Measurements from ENCODE around the gene PARP4.
"Not testable (repeated sequence)": the region's sequence is repeated elsewhere in the genome, so short reads cannot be mapped to it uniquely, and the experiment has no call there.

PARP4 gene

GRCh38 chr13:24489721-24490120 is 22.9 kb downstream of the PARP4 start:
- no peak overlapping the region for H3K9ac ChIP-seq (ENCODE audit: low read depth in 1 of 2, low read length in 2 of 2)
- H3K4me3 ChIP-seq (ENCODE audit: low read depth in 1 of 2, low read length in 2 of 2), result no peak overlapping the region
- H3K9me3 ChIP-seq (ENCODE audit: control insufficient read depth in 1 of 2, low read length in 2 of 2), result no peaks in the 10 kb centered on the region
- no peak overlapping the region for H3K27ac ChIP-seq (ENCODE audit: low read depth, low read length)
- peaks cover 30 to 79% of the 10 kb centered on the region in 2 donors for H3K36me3 ChIP-seq (ENCODE audit: control insufficient read depth in 1 of 2, insufficient read depth in 2 of 2, low read length in 2 of 2)
- H3K27me3 ChIP-seq (ENCODE audit: control insufficient read depth in 1 of 2, insufficient read depth in 2 of 2, low read length in 2 of 2), result no peaks in the 10 kb centered on the region
- H3K4me1 ChIP-seq (ENCODE audit: control insufficient read depth in 1 of 2, insufficient read depth in 2 of 2, low read length in 2 of 2), result no peaks in the 10 kb centered on the region

GRCh38 chr13:24488092-24488491 is 24.5 kb downstream of the PARP4 start:
- not testable (repeated sequence) for H3K9ac ChIP-seq (ENCODE audit: low read depth in 1 of 2, low read length in 2 of 2); H3K4me1 ChIP-seq (ENCODE audit: control insufficient read depth in 1 of 2, insufficient read depth in 2 of 2, low read length in 2 of 2); H3K9me3 ChIP-seq (ENCODE audit: control insufficient read depth in 1 of 2, low read length in 2 of 2); H3K4me3 ChIP-seq (ENCODE audit: low read depth in 1 of 2, low read length in 2 of 2); H3K27me3 ChIP-seq (ENCODE audit: control insufficient read depth in 1 of 2, insufficient read depth in 2 of 2, low read length in 2 of 2); H3K27ac ChIP-seq (ENCODE audit: low read depth, low read length)
- peaks cover 19 to 78% of the 10 kb centered on the region in 2 donors for H3K36me3 ChIP-seq (ENCODE audit: control insufficient read depth in 1 of 2, insufficient read depth in 2 of 2, low read length in 2 of 2)

GRCh38 chr13:24486017-24486657 is 26.4 kb downstream of the PARP4 start:
- not testable (repeated sequence) for H3K4me1 ChIP-seq (ENCODE audit: control insufficient read depth in 1 of 2, insufficient read depth in 2 of 2, low read length in 2 of 2); H3K27me3 ChIP-seq (ENCODE audit: control insufficient read depth in 1 of 2, insufficient read depth in 2 of 2, low read length in 2 of 2); H3K9ac ChIP-seq (ENCODE audit: low read depth in 1 of 2, low read length in 2 of 2); H3K27ac ChIP-seq (ENCODE audit: low read depth, low read length); H3K9me3 ChIP-seq (ENCODE audit: control insufficient read depth in 1 of 2, low read length in 2 of 2); H3K4me3 ChIP-seq (ENCODE audit: low read depth in 1 of 2, low read length in 2 of 2)
- H3K36me3 ChIP-seq (ENCODE audit: control insufficient read depth in 1 of 2, insufficient read depth in 2 of 2, low read length in 2 of 2), result peaks cover 15 to 76% of the 10 kb centered on the region in 2 donors

- Histone ChIP-seq H3K9me3 (ENCODE audit: control insufficient read depth in 1 of 2, low read length in 2 of 2) (no peaks in the 10 kb centered on the region), H3K36me3 (ENCODE audit: control insufficient read depth in 1 of 2, insufficient read depth in 2 of 2, low read length in 2 of 2) (peaks cover 15 to 75% of the 10 kb centered on the region in 2 donors), H3K4me1 (ENCODE audit: control insufficient read depth in 1 of 2, insufficient read depth in 2 of 2, low read length in 2 of 2) (no peaks in the 10 kb centered on the region), H3K4me3 (ENCODE audit: low read depth in 1 of 2, low read length in 2 of 2) (no peak overlapping the region), H3K9ac (ENCODE audit: low read depth in 1 of 2, low read length in 2 of 2) (no peak overlapping the region), H3K27me3 (ENCODE audit: control insufficient read depth in 1 of 2, insufficient read depth in 2 of 2, low read length in 2 of 2) (no peaks in the 10 kb centered on the region), H3K27ac (ENCODE audit: low read depth, low read length) (no peak overlapping the region)
Observed at GRCh38 chr13:24473686-24474085, 38.9 kb downstream of the PARP4 start.

GRCh38 chr13:24472129-24472528 is 40.4 kb downstream of the PARP4 start:
- H3K27me3 ChIP-seq (ENCODE audit: control insufficient read depth in 1 of 2, insufficient read depth in 2 of 2, low read length in 2 of 2); H3K27ac ChIP-seq (ENCODE audit: low read depth, low read length); H3K4me1 ChIP-seq (ENCODE audit: control insufficient read depth in 1 of 2, insufficient read depth in 2 of 2, low read length in 2 of 2); H3K4me3 ChIP-seq (ENCODE audit: low read depth in 1 of 2, low read length in 2 of 2); H3K9ac ChIP-seq (ENCODE audit: low read depth in 1 of 2, low read length in 2 of 2); H3K9me3 ChIP-seq (ENCODE audit: control insufficient read depth in 1 of 2, low read length in 2 of 2): not testable (repeated sequence)
- H3K36me3 ChIP-seq (ENCODE audit: control insufficient read depth in 1 of 2, insufficient read depth in 2 of 2, low read length in 2 of 2), result peaks cover 15 to 83% of the 10 kb centered on the region in 2 donors

- Histone ChIP-seq H3K4me1 (ENCODE audit: control insufficient read depth in 1 of 2, insufficient read depth in 2 of 2, low read length in 2 of 2) (no peaks in the 10 kb centered on the region), H3K9ac (ENCODE audit: low read depth in 1 of 2, low read length in 2 of 2) (no peak overlapping the region), H3K27me3 (ENCODE audit: control insufficient read depth in 1 of 2, insufficient read depth in 2 of 2, low read length in 2 of 2) (no peaks in the 10 kb centered on the region), H3K9me3 (ENCODE audit: control insufficient read depth in 1 of 2, low read length in 2 of 2) (no peaks in the 10 kb centered on the region), H3K27ac (ENCODE audit: low read depth, low read length) (no peak overlapping the region), H3K36me3 (ENCODE audit: control insufficient read depth in 1 of 2, insufficient read depth in 2 of 2, low read length in 2 of 2) (peaks cover 11 to 57% of the 10 kb centered on the region in 2 donors), H3K4me3 (ENCODE audit: low read depth in 1 of 2, low read length in 2 of 2) (no peak overlapping the region)
Observed at GRCh38 chr13:24463078-24463477, 49.5 kb downstream of the PARP4 start.

- Histone ChIP-seq H3K4me1 (ENCODE audit: control insufficient read depth in 1 of 2, insufficient read depth in 2 of 2, low read length in 2 of 2) (no peaks in the 10 kb centered on the region), H3K27ac (ENCODE audit: low read depth, low read length) (no peak overlapping the region), H3K27me3 (ENCODE audit: control insufficient read depth in 1 of 2, insufficient read depth in 2 of 2, low read length in 2 of 2) (no peaks in the 10 kb centered on the region), H3K36me3 (ENCODE audit: control insufficient read depth in 1 of 2, insufficient read depth in 2 of 2, low read length in 2 of 2) (peaks cover 11 to 52% of the 10 kb centered on the region in 2 donors), H3K9ac (ENCODE audit: low read depth in 1 of 2, low read length in 2 of 2) (no peak overlapping the region), H3K4me3 (ENCODE audit: low read depth in 1 of 2, low read length in 2 of 2) (no peak overlapping the region), H3K9me3 (ENCODE audit: control insufficient read depth in 1 of 2, low read length in 2 of 2) (no peaks in the 10 kb centered on the region)
Observed at GRCh38 chr13:24460256-24460655, 52.3 kb downstream of the PARP4 start.

- H3K4me1 ChIP-seq (ENCODE audit: control insufficient read depth in 1 of 2, insufficient read depth in 2 of 2, low read length in 2 of 2), result no peaks in the 10 kb centered on the region
- no peak overlapping the region for H3K9ac ChIP-seq (ENCODE audit: low read depth in 1 of 2, low read length in 2 of 2)
- H3K9me3 ChIP-seq (ENCODE audit: control insufficient read depth in 1 of 2, low read length in 2 of 2), result no peaks in the 10 kb centered on the region
- H3K4me3 ChIP-seq (ENCODE audit: low read depth in 1 of 2, low read length in 2 of 2), result no peak overlapping the region
- H3K36me3 ChIP-seq (ENCODE audit: control insufficient read depth in 1 of 2, insufficient read depth in 2 of 2, low read length in 2 of 2), result peaks cover 16 to 56% of the 10 kb centered on the region in 2 donors
- H3K27me3 ChIP-seq (ENCODE audit: control insufficient read depth in 1 of 2, insufficient read depth in 2 of 2, low read length in 2 of 2), result no peaks in the 10 kb centered on the region
- H3K27ac ChIP-seq (ENCODE audit: low read depth, low read length), result no peak overlapping the region
Observed at GRCh38 chr13:24459726-24460125, 52.9 kb downstream of the PARP4 start.

- Histone ChIP-seq H3K4me3 (ENCODE audit: low read depth in 1 of 2, low read length in 2 of 2) (no peak overlapping the region), H3K9ac (ENCODE audit: low read depth in 1 of 2, low read length in 2 of 2) (no peak overlapping the region), H3K27ac (ENCODE audit: low read depth, low read length) (no peak overlapping the region), H3K9me3 (ENCODE audit: control insufficient read depth in 1 of 2, low read length in 2 of 2) (no peaks in the 10 kb centered on the region), H3K36me3 (ENCODE audit: control insufficient read depth in 1 of 2, insufficient read depth in 2 of 2, low read length in 2 of 2) (peaks cover 21 to 61% of the 10 kb centered on the region in 2 donors), H3K4me1 (ENCODE audit: control insufficient read depth in 1 of 2, insufficient read depth in 2 of 2, low read length in 2 of 2) (no peaks in the 10 kb centered on the region), H3K27me3 (ENCODE audit: control insufficient read depth in 1 of 2, insufficient read depth in 2 of 2, low read length in 2 of 2) (no peaks in the 10 kb centered on the region)
Observed at GRCh38 chr13:24459234-24459633, 53.3 kb downstream of the PARP4 start.

- H3K27me3 ChIP-seq (ENCODE audit: control insufficient read depth in 1 of 2, insufficient read depth in 2 of 2, low read length in 2 of 2), result no peaks in the 10 kb centered on the region
- no peaks in the 10 kb centered on the region for H3K4me1 ChIP-seq (ENCODE audit: control insufficient read depth in 1 of 2, insufficient read depth in 2 of 2, low read length in 2 of 2)
- H3K4me3 ChIP-seq (ENCODE audit: low read depth in 1 of 2, low read length in 2 of 2), result no peak overlapping the region
- H3K9me3 ChIP-seq (ENCODE audit: control insufficient read depth in 1 of 2, low read length in 2 of 2), result no peaks in the 10 kb centered on the region
- peaks cover 23 to 66% of the 10 kb centered on the region in 2 donors for H3K36me3 ChIP-seq (ENCODE audit: control insufficient read depth in 1 of 2, insufficient read depth in 2 of 2, low read length in 2 of 2)
- H3K9ac ChIP-seq (ENCODE audit: low read depth in 1 of 2, low read length in 2 of 2), result no peak overlapping the region
- no peak overlapping the region for H3K27ac ChIP-seq (ENCODE audit: low read depth, low read length)
Observed at GRCh38 chr13:24458736-24459135, 53.8 kb downstream of the PARP4 start.

GRCh38 chr13:24456396-24456795 is 56.2 kb downstream of the PARP4 start:
- Histone ChIP-seq H3K27ac (ENCODE audit: low read depth, low read length) (no peak overlapping the region), H3K4me1 (ENCODE audit: control insufficient read depth in 1 of 2, insufficient read depth in 2 of 2, low read length in 2 of 2) (no peaks in the 10 kb centered on the region), H3K36me3 (ENCODE audit: control insufficient read depth in 1 of 2, insufficient read depth in 2 of 2, low read length in 2 of 2) (peaks cover 38 to 75% of the 10 kb centered on the region in 2 donors), H3K4me3 (ENCODE audit: low read depth in 1 of 2, low read length in 2 of 2) (no peak overlapping the region), H3K9ac (ENCODE audit: low read depth in 1 of 2, low read length in 2 of 2) (no peak overlapping the region), H3K27me3 (ENCODE audit: control insufficient read depth in 1 of 2, insufficient read depth in 2 of 2, low read length in 2 of 2) (no peaks in the 10 kb centered on the region), H3K9me3 (ENCODE audit: control insufficient read depth in 1 of 2, low read length in 2 of 2) (no peaks in the 10 kb centered on the region)
